Activated naive CD4-positive, alpha-beta T cell treated with anti-CD3 and anti-CD28 coated beads, Interleukin-2, amount 50 U/mL, for 16 hours (primary cell): ENCODE results near the gene HK3.
"Not testable (repeated sequence)": the region's sequence is repeated elsewhere in the genome, so short reads cannot be mapped to it uniquely, and the experiment has no call there.

Experiments
- DNase-seq: peaks from one replicate; pipeline ENCODE4 v3.0.0-alpha.2; 2020

Gene HK3

GRCh38 chr5:176881021-176881749 is 18.0 kb downstream of the HK3 start:
- no peak for DNase-seq

DNA sequence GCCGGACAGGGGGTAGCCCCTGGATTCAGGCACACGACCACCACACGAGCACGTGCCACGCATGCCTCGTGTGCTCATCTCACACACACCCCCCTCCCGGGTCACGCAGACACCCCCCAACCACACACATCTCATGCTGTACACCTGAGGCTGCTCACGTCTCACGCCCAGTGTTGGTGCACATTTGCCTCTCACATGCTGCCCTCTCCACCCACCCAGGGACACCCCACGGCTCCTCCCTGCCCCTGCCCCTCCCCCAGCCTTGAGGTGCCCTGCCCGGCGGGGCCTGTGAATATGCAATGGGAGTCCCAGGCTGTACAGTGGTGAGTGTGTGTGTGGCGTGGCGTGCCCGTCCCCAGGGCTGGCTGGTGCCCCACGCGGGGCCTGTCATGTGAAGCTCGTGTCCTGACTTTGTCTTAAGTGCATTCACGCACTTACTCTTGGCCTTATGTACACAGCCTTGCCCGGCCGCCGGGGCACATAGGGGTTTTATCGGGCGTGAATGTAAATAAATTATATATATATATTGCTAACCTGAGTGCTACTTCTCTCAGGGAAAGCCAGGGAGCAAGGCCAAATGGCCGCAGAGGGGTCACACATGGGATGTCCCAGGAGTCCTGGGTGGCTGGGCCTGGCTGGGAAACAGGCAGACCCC is 18.7 kb downstream of the HK3 start:
- no peak for DNase-seq

- DNase-seq = no peak
Measured at GRCh38 chr5:176879663-176880361, 19.3 kb downstream of the HK3 start.

DNA sequence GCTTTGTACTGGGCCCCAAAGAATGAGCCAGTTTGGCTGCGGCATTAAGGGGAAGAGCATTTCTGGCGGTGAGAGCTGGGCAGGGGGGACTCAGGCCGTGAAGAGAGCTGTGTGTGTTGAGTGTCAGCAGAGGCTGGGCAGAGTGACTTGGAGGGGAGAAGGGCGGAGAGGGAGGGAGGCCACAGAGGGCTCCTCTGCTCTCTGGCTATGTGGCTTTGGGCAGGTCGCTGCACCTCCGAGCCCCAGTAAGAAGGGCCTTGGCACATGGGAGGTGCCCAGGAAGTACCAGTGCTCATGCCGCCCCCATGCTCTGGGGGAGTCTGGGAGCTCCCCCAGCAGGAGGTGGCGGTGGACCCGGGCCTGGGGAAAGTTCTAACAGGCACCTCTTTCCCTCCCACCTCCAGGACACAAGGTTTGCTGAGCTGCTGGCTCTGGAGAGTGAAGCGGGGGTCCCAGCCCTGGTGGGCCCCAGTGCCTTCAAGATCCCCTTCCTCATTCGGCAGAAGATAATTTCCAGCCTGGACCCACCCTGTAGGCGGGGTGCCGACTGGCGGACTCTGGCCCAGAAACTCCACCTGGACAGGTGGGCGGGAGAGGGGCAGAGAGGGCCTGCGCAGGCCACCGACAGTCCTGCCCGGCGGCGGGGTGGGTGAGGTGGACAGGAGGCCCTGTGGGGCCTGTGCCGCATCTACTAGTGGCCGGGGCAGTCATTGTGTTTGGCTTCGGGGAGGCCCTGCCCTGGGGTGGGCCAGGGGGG is 20.1 kb downstream of the HK3 start:
- DNase-seq = no peak

- no peak for DNase-seq
Measured at GRCh38 chr5:176878463-176878862, 20.7 kb downstream of the HK3 start.

DNA sequence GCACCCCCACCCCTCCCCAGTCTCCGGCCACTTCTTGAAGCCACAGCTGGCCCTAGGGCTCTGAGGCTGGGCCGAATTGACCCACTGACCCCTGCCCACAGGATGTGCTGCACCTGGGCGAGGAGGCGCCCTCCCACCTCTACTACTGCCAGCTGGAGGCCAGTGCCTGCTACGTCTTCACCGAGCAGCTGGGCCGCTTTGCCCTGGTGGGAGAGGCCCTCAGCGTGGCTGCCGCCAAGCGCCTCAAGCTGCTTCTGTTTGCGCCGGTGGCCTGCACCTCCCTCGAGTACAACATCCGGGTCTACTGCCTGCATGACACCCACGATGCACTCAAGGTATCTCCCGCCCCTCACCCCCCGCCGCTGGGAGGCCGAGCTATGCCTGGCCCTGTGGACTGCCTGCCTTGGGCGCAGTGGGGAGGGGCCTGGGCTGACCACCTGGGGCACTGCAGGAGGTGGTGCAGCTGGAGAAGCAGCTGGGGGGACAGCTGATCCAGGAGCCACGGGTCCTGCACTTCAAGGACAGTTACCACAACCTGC is 21.3 kb downstream of the HK3 start:
- DNase-seq = no peak

DNA sequence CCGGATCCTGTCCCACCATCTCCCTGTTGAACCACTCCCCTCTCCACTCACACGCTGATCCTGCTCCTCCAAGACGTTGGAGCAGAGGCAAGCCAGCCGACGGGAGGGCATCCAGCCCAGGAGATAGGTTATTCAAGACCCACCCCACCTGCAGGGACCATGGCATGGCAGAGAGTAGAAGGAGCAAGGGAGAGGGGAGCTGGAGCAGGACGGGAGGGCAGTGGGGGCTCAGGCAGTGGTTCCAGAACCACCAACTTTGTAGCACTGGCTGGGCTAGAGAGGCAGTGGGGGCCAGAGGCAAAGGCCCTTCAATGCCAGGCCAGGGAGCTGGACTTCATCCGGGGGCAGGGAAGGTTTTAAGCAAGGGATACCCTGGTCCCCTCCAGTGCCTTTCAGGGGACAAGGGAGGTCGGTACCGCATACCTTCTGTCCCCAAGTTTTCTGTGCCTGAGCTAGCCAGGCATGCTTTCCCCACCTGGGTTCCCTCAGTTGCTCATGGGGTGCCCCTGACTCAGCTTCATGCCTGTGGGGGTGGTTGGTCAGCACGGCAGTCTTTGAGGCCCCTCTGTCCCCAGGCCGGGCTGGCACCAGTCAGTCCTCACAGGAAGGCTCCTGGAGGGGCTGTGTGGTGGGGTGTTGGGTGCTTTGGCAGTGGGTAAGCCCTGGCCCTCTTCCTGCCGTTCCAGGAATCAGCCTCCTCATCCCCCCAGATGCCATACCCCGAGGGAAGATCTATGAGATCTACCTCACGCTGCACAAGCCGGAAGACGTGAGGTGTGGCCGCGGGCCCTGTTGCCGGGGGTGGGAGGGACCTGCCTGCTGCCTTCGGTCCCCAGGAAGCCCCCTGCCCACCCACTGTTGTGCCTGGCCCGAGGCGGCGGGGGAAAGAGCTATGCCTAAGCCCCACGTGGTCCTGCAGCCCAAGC is 22.4 kb downstream of the HK3 start:
- DNase-seq = no peak

DNA sequence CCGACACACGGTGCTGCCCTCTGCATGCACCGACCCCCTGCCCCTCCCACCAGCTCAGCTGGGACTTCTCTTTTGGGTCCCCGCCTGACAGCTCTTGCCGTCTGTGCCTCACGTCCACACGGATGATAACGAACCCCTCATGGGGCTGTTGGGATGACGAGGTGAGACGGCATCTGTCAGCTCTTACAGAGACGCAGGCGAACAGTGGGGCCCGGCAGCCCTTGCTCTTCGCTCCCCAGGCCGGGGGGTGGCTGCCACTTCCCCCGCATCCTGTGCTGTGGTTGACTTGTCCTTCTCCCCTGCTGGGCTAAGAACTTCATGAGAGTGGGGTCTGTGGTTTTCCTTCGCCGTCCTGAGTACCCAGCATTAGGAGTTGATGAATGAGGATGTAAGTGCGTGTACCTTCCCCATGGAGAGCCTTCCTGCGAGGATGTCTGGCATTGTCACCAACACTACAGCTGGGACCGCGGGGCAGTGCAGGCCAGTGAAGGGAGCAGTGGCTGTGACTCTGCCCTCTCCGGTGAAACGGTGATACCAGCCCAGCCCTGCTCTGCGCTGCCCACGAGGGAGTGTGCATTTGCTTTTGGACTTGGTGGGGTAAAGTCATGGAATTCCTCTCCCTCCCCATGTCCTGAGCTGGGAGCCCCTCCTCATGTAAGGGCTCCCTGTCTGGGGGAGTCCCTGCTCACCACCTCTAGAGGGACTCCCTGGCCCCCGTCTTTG is 23.2 kb downstream of the HK3 start:
- no peak for DNase-seq

GRCh38 chr5:176875014-176875550 is 24.1 kb downstream of the HK3 start:
- no peak for DNase-seq

- DNase-seq = no peak
Measured at GRCh38 chr5:176874198-176874780, 24.9 kb downstream of the HK3 start.

GRCh38 chr5:176873541-176874172 is 25.5 kb downstream of the HK3 start:
- DNase-seq = no peak

GRCh38 chr5:176873011-176873410 is 26.1 kb downstream of the HK3 start:
- DNase-seq = not testable (repeated sequence)

DNA sequence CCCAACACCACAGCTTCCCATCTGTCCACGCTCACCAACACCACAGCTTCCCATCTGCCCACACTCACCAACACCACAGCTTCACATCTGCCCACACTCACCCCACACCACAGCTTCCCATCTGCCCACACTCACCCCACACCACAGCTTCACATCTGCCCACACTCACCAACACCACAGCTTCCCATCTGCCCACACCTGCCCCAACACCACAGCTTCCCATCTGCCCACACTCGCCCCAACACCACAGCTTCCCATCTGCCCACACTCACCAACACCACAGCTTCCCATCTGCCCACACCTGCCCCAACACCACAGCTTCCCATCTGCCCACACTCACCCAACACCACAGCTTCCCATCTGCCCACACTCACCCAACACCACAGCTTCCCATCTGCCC is 26.6 kb downstream of the HK3 start:
- not testable (repeated sequence) for DNase-seq

DNA sequence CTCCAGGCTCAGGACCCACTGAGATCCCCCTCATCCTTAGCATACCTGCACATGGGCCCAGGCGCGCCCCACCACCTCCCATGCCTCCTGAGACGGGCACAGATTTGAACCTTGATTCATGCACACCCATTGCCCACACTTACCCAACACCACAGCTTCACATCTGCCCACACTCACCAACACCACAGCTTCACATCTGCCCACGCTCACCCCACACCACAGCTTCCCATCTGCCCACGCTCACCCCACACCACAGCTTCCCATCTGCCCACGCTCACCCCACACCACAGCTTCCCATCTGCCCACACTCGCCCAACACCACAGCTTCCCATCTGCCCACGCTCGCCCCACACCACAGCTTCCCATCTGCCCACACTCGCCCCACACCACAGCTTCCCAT is 28.5 kb downstream of the HK3 start:
- DNase-seq = not testable (repeated sequence)

DNA sequence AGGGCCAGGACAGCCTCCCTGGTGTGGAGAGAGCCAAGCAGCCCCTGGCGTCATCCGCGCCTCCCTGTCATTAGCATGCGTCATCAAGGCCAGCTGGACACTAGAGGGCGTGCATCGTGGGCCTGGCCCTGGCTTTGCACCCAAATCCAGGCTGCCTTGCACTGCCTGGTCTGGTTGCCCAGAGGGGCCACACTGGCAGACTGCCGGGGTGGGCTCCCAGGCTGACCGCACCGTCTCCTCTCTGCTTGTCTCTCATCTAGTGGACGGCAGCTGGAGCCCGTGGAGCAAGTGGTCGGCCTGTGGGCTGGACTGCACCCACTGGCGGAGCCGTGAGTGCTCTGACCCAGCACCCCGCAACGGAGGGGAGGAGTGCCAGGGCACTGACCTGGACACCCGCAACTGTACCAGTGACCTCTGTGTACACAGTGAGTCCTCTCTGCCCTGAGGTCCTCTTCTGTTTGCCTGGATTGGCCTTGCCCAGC is 29.0 kb downstream of the HK3 start:
- DNase-seq = no peak

DNA sequence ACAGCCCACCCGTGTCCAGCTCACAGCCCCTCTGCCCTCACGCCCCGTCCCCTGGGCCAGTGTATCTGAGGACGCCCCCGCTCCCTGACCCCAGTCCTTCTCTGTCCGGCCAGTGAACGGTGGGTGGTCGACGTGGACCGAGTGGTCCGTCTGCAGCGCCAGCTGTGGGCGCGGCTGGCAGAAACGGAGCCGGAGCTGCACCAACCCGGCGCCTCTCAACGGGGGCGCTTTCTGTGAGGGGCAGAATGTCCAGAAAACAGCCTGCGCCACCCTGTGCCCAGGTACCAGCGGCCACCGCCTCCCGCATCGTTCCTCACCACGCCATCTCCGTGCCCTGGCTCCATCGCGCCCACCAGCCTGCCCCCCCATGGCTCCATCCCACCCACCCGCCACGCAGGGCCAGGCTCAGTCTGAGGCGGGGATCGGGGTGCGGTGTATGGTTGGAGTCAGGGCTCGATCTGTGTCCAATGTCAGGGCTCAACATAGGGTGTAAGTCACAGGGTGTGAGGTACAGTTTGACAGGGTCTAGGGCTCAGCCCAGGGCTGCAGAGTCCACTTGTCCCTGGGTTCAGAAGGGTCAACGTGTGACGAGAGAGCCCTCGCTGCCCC is 29.5 kb downstream of the HK3 start:
- no peak for DNase-seq

GRCh38 chr5:176868731-176869130 is 30.4 kb downstream of the HK3 start:
- DNase-seq = no peak

DNA sequence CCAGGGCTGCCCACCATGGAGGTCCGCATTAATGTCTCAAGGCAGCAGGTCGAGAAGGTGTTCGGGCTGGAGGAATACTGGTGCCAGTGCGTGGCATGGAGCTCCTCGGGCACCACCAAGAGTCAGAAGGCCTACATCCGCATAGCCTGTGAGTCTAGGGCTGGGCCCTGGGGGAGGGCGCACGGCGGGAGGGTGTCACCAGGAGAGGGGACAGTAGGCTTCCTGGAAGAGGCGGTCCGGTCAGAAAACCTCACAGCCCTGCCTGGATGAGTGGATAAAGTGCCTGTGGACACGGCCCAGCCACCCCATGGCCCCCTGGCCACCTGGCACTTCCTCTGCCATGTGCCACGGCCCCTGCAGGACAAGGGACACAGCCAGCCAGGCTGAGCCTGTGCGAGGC is 31.0 kb downstream of the HK3 start:
- no peak for DNase-seq

DNA sequence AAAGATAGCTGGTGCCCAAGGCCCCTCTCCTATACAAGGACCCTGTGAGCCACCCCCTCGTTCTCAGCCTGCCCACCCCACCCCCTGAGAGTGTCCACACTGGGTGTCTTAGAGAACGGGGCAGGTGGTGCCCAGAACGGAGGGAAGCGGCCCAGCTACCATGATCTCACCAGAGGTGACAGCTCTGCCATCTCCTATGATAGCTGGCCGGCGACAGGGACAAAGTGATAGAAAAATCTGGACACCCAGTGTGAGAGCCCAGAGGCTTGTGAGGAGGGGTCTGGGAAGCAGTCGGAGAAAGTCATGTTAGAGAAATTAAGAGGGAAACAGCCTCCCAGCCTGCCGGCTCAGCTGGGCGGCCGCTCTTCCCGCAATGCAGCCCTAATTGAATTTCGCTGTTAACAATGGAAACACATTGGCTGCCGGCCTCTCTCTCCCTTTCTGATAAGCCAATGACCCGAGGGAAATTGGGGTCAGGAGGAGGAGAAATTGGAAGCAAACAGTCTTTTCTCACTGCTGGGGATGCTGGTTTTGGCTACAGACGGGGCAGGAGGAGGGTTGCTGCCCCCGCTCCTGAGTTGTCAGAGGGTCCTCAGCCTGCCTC is 32.3 kb downstream of the HK3 start:
- no peak for DNase-seq
